GM12874 (cell line): ENCODE data around the gene GAD1.

Experiments
- CTCF ChIP-seq: IDR thresholded peaks from 2 replicates; pipeline ENCODE4 v1.5.1; 2011; ENCODE audit warnings: low read depth, mild to moderate bottlenecking, control low read depth, low read length, moderate library complexity; ENCODE audit not compliant: insufficient read depth

Gene GAD1

DNA sequence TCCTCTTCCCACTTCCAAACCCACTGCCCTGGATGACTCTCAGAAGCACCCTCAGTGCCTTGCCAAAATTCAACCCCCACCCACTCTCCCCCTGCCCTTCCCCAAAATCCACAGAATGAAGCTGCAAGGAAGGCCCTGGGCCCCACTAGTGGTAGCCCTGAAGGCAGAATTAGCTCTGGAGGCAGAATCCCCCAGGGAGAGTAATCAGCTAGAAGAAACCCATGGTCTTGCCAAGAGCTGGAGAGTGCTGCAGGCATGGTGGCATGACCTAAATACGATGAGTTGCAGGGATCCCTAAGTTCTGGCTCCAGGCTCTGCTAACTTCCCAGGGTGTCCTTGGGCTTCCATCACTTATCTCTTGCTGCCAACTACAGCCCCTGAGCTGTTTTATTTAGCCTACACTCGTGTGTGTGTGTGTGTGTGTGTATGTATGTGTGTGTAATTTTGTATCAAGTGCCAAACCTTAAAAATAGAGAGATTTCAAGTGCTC, 7.9 kb downstream of the GAD1 start:
- no peak for TF ChIP-seq CTCF

- no peak for TF ChIP-seq CTCF
These were observed 11.3 kb downstream of the GAD1 start for GRCh38 chr2:170827841-170828532.

GRCh38 chr2:170828533-170828916, 11.8 kb downstream of the GAD1 start:
- no peak for TF ChIP-seq CTCF

DNA sequence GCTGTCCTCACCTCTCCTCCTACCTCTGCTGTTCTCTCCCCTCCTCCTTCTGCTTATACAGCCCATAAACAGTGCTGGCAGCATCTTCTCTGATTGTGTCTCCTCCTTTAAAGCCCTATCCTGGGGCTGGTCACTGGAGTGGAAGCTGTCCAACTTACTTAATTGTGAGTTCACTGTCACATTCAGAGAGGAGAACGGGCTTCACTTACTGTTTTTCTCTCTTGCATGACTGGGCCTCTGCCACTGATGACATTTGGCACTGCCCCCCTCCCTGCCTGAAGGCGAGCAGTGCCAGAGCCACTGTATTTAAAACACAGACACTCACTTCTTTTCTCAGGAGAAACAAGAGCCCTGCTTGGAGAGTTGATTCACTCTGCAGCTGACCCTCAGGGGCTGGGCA, 12.3 kb downstream of the GAD1 start:
- no peak for TF ChIP-seq CTCF

DNA sequence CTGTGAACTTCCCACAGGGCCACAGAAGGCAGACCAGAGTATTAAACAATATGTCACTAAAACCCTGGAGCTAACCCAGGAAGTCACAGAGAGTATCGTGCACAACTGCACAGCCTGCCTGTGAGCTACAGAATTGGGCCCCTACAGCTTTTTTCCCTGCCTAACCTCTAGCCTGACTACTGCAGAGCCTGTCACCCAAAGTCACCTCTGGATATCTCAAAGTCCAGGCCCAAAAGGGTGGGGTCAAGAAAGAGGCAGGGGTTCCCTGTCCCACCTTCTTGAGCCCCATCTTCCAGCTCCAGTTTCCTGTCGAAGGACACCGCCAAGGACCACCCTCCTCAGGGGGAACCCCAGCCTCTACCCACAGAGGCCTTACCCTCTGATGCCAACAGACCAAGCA, 13.5 kb downstream of the GAD1 start:
- TF ChIP-seq CTCF: no peak

GRCh38 chr2:170831115-170831514, 14.4 kb downstream of the GAD1 start:
- no peak for TF ChIP-seq CTCF

- TF ChIP-seq CTCF: no peak
These were observed 19.3 kb downstream of the GAD1 start for GRCh38 chr2:170836027-170836426.
